Measurements from ENCODE around the gene NBEA.

The NBEA gene

GRCh38 chr13:35475212-35475959 is 533.3 kb downstream of the NBEA start:
- no peak overlapping the region for H3K27ac ChIP-seq (ENCODE audit: low read depth, low read length)
- peaks cover 100% of the 10 kb centered on the region for H3K27me3 ChIP-seq (ENCODE audit: control insufficient read depth, insufficient read depth, low read length)
- peak overlapping the region; percentile 60 for H3K4me3 ChIP-seq (ENCODE audit: low read depth, low read length)
- H3K4me1 ChIP-seq (ENCODE audit: control insufficient read depth, insufficient read depth, low read length) = peaks cover 57% of the 10 kb centered on the region
- H3K9ac ChIP-seq (ENCODE audit: low read length) = peak overlapping the region; percentile 23
- no peaks in the 10 kb centered on the region for H3K36me3 ChIP-seq (ENCODE audit: control insufficient read depth, insufficient read depth, low read length)
- no peaks in the 10 kb centered on the region for H3K9me3 ChIP-seq (ENCODE audit: control insufficient read depth, insufficient read depth, low read depth, low read length)

- Histone ChIP-seq H3K27ac (ENCODE audit: low read depth, low read length) (no peak within 1 kb of the TSS), H3K4me3 (ENCODE audit: low read depth, low read length) (peak within 1 kb of the TSS; percentile 60), H3K4me1 (ENCODE audit: control insufficient read depth, insufficient read depth, low read length) (peaks cover 55% of the 10 kb centered on the region), H3K27me3 (ENCODE audit: control insufficient read depth, insufficient read depth, low read length) (peaks cover 97% of the 10 kb centered on the region), H3K9ac (ENCODE audit: low read length) (peak within 1 kb of the TSS; percentile 23), H3K36me3 (ENCODE audit: control insufficient read depth, insufficient read depth, low read length) (no peaks in the 10 kb centered on the region), H3K9me3 (ENCODE audit: control insufficient read depth, insufficient read depth, low read depth, low read length) (no peaks in the 10 kb centered on the region)
These were observed 534.2 kb downstream of the NBEA start, which contains the start of gene MAB21L1 for GRCh38 chr13:35475960-35476943. TSS of gene MAB21L1 (minus strand) at chr13:35476689. CDS start at chr13:35476138, 551 bp downstream.

GRCh38 chr13:35477386-35477946 is 535.4 kb downstream of the NBEA start:
- Histone ChIP-seq H3K4me1 (ENCODE audit: control insufficient read depth, insufficient read depth, low read length) (peaks cover 44% of the 10 kb centered on the region), H3K36me3 (ENCODE audit: control insufficient read depth, insufficient read depth, low read length) (no peaks in the 10 kb centered on the region), H3K4me3 (ENCODE audit: low read depth, low read length) (no peak overlapping the region), H3K9ac (ENCODE audit: low read length) (no peak overlapping the region), H3K27me3 (ENCODE audit: control insufficient read depth, insufficient read depth, low read length) (peaks cover 85% of the 10 kb centered on the region), H3K9me3 (ENCODE audit: control insufficient read depth, insufficient read depth, low read depth, low read length) (no peaks in the 10 kb centered on the region), H3K27ac (ENCODE audit: low read depth, low read length) (no peak overlapping the region)

- H3K27me3 ChIP-seq (ENCODE audit: control insufficient read depth, insufficient read depth, low read length) = peaks cover 75% of the 10 kb centered on the region
- H3K9me3 ChIP-seq (ENCODE audit: control insufficient read depth, insufficient read depth, low read depth, low read length) = no peaks in the 10 kb centered on the region
- H3K9ac ChIP-seq (ENCODE audit: low read length) = no peak overlapping the region
- no peaks in the 10 kb centered on the region for H3K36me3 ChIP-seq (ENCODE audit: control insufficient read depth, insufficient read depth, low read length)
- H3K27ac ChIP-seq (ENCODE audit: low read depth, low read length) = no peak overlapping the region
- H3K4me3 ChIP-seq (ENCODE audit: low read depth, low read length) = peak overlapping the region; percentile 65
- H3K4me1 ChIP-seq (ENCODE audit: control insufficient read depth, insufficient read depth, low read length) = peaks cover 44% of the 10 kb centered on the region
These were observed 536.4 kb downstream of the NBEA start for GRCh38 chr13:35478271-35479037.

- H3K27me3 ChIP-seq (ENCODE audit: control insufficient read depth, insufficient read depth, low read length) = peaks cover 69% of the 10 kb centered on the region
- no peaks in the 10 kb centered on the region for H3K9me3 ChIP-seq (ENCODE audit: control insufficient read depth, insufficient read depth, low read depth, low read length)
- no peaks in the 10 kb centered on the region for H3K36me3 ChIP-seq (ENCODE audit: control insufficient read depth, insufficient read depth, low read length)
- no peak overlapping the region for H3K27ac ChIP-seq (ENCODE audit: low read depth, low read length)
- peak overlapping the region; percentile 65 for H3K4me3 ChIP-seq (ENCODE audit: low read depth, low read length)
- no peak overlapping the region for H3K9ac ChIP-seq (ENCODE audit: low read length)
- peaks cover 44% of the 10 kb centered on the region for H3K4me1 ChIP-seq (ENCODE audit: control insufficient read depth, insufficient read depth, low read length)
These were observed 537.0 kb downstream of the NBEA start for GRCh38 chr13:35479038-35479492.

GRCh38 chr13:35479706-35480105 is 537.6 kb downstream of the NBEA start:
- no peak overlapping the region for H3K27ac ChIP-seq (ENCODE audit: low read depth, low read length)
- H3K36me3 ChIP-seq (ENCODE audit: control insufficient read depth, insufficient read depth, low read length) = no peaks in the 10 kb centered on the region
- no peak overlapping the region; the same call in 1 of the 2 replicates for H3K4me3 ChIP-seq (ENCODE audit: low read depth, low read length)
- H3K4me1 ChIP-seq (ENCODE audit: control insufficient read depth, insufficient read depth, low read length) = peaks cover 39% of the 10 kb centered on the region
- H3K27me3 ChIP-seq (ENCODE audit: control insufficient read depth, insufficient read depth, low read length) = peaks cover 63% of the 10 kb centered on the region
- H3K9ac ChIP-seq (ENCODE audit: low read length) = no peak overlapping the region
- no peaks in the 10 kb centered on the region for H3K9me3 ChIP-seq (ENCODE audit: control insufficient read depth, insufficient read depth, low read depth, low read length)

DNA sequence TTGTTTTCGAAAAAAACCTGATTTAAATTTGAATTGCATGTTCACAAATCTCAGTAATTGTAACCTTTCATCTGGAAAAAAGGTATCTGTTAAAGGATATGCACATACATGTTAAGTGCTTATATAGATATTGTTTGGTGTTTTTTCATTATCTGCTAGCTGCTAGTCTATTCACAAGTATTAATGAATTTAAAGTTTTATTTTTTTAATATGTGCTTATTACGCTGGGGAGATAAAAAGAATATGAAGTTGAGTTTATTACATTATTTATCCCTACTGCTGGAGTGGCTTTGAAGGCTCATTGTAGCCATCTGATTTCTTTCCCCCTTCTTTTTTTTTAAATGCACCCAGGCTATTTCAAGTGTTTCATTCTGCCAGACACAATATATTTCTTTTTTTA is 538.3 kb downstream of the NBEA start:
- Histone ChIP-seq H3K4me1 (ENCODE audit: control insufficient read depth, insufficient read depth, low read length) (peaks cover 33% of the 10 kb centered on the region), H3K27ac (ENCODE audit: low read depth, low read length) (no peak overlapping the region), H3K9me3 (ENCODE audit: control insufficient read depth, insufficient read depth, low read depth, low read length) (no peaks in the 10 kb centered on the region), H3K36me3 (ENCODE audit: control insufficient read depth, insufficient read depth, low read length) (no peaks in the 10 kb centered on the region), H3K27me3 (ENCODE audit: control insufficient read depth, insufficient read depth, low read length) (peaks cover 56% of the 10 kb centered on the region), H3K4me3 (ENCODE audit: low read depth, low read length) (no peak overlapping the region), H3K9ac (ENCODE audit: low read length) (no peak overlapping the region)

DNA sequence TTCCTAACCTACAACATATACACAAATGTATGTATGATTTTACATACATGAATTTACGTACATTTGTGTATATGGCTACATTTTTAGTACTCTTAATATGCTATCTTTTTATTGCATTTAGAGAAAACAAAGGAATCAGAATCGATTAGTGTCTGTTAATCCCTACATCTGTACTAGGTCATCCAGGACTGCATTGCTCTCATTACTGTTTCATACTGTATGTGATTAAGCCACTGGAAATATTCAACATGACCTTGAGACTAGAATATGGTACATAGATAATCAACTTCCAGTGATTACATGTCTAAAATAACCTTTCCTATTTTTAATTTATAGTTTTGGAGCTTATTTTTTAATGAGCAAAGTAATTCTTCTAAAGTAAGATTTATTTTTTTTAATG is 539.7 kb downstream of the NBEA start:
- Histone ChIP-seq H3K4me3 (ENCODE audit: low read depth, low read length) (no peak overlapping the region), H3K27ac (ENCODE audit: low read depth, low read length) (no peak overlapping the region), H3K27me3 (ENCODE audit: control insufficient read depth, insufficient read depth, low read length) (peaks cover 42% of the 10 kb centered on the region), H3K36me3 (ENCODE audit: control insufficient read depth, insufficient read depth, low read length) (no peaks in the 10 kb centered on the region), H3K9me3 (ENCODE audit: control insufficient read depth, insufficient read depth, low read depth, low read length) (no peaks in the 10 kb centered on the region), H3K9ac (ENCODE audit: low read length) (no peak overlapping the region), H3K4me1 (ENCODE audit: control insufficient read depth, insufficient read depth, low read length) (peaks cover 20% of the 10 kb centered on the region)

GRCh38 chr13:35482527-35482926 is 540.5 kb downstream of the NBEA start:
- Histone ChIP-seq H3K9me3 (ENCODE audit: control insufficient read depth, insufficient read depth, low read depth, low read length) (no peaks in the 10 kb centered on the region), H3K4me1 (ENCODE audit: control insufficient read depth, insufficient read depth, low read length) (peaks cover 17% of the 10 kb centered on the region), H3K36me3 (ENCODE audit: control insufficient read depth, insufficient read depth, low read length) (no peaks in the 10 kb centered on the region), H3K9ac (ENCODE audit: low read length) (no peak overlapping the region), H3K27me3 (ENCODE audit: control insufficient read depth, insufficient read depth, low read length) (peaks cover 35% of the 10 kb centered on the region), H3K27ac (ENCODE audit: low read depth, low read length) (no peak overlapping the region), H3K4me3 (ENCODE audit: low read depth, low read length) (no peak overlapping the region)

GRCh38 chr13:35483761-35484160 is 541.7 kb downstream of the NBEA start:
- peaks cover 22% of the 10 kb centered on the region for H3K27me3 ChIP-seq (ENCODE audit: control insufficient read depth, insufficient read depth, low read length)
- no peak overlapping the region for H3K4me3 ChIP-seq (ENCODE audit: low read depth, low read length)
- peaks cover 10% of the 10 kb centered on the region; the same call in 1 of the 2 replicates for H3K4me1 ChIP-seq (ENCODE audit: control insufficient read depth, insufficient read depth, low read length)
- no peaks in the 10 kb centered on the region for H3K36me3 ChIP-seq (ENCODE audit: control insufficient read depth, insufficient read depth, low read length)
- no peak overlapping the region for H3K27ac ChIP-seq (ENCODE audit: low read depth, low read length)
- H3K9ac ChIP-seq (ENCODE audit: low read length) = no peak overlapping the region
- no peaks in the 10 kb centered on the region for H3K9me3 ChIP-seq (ENCODE audit: control insufficient read depth, insufficient read depth, low read depth, low read length)
